Measurements from ENCODE around the gene RTL3. TPM values are rescaled to one million over a fixed set of nuclear protein-coding genes. Genes with fewer than 3 reads are reported as not detected.

RTL3 gene
- polyA plus RNA-seq, 1 donor (not counting 4 experiments of a cell fraction or from before 2014, with no cell fraction given) = not detected

- Histone ChIP-seq H3K79me2 (ENCODE audit: control insufficient read depth, insufficient read depth, low read length) (no peaks in the 10 kb centered on the region), H3K4me2 (ENCODE audit: control insufficient read depth, extremely low read depth, insufficient read depth, low read depth, low read length) (no peak overlapping the region), H3K36me3 (ENCODE audit: control insufficient read depth in 2 of 2, extremely low read depth in 1 of 2, insufficient read depth in 2 of 2, low read length in 2 of 2) (no peaks in the 10 kb centered on the region)
Measured at GRCh38 chrX:78665342-78665741, 6.2 kb upstream of the RTL3 start.

GRCh38 chrX:78661836-78662235 is 2.7 kb upstream of the RTL3 start:
- FAIRE-seq = no peak
- H3K9me3 ChIP-seq (ENCODE audit: control insufficient read depth, low read depth, low read length) = no peaks in the 10 kb centered on the region
- H3K9me1 ChIP-seq (ENCODE audit: control insufficient read depth, extremely low read depth, insufficient read depth, low read length) = no peaks in the 10 kb centered on the region
- H3K4me3 ChIP-seq (ENCODE audit: control insufficient read depth in 2 of 3, extremely low read depth in 1 of 3, insufficient read depth in 2 of 3, low read depth in 1 of 3, low read length in 3 of 3) = no peak overlapping the region
- no peaks in the 10 kb centered on the region for H4K20me1 ChIP-seq (ENCODE audit: control insufficient read depth, extremely low read depth, insufficient read depth, low read length)
- dilution Hi-C loops (cut with MboI; ENCODE audit: extremely low pct_ligation_motif_present, low sequenced_read_pairs) = no loop called here
- H3K4me1 ChIP-seq (ENCODE audit: control insufficient read depth, extremely low read depth, insufficient read depth, low read length) = no peaks in the 10 kb centered on the region
- H3K27ac ChIP-seq (ENCODE audit: control insufficient read depth, insufficient read depth, low read length) = no peak overlapping the region
- TF ChIP-seq CTCF (optimal IDR thresholded peaks at IDR 0.05 in 1 of 3, IDR thresholded peaks at IDR 0.05 in 1 of 3, conservative IDR thresholded peaks at IDR 0.05 in 1 of 3; ENCODE audit: extremely low read depth in 1 of 3, insufficient read depth in 2 of 3, low read length in 3 of 3) = no peak
- TF ChIP-seq EZH2 (IDR thresholded peaks at IDR 0.05; ENCODE audit: low read length) = no peak
- no peak for DNase-seq (ENCODE audit: low read depth, low spot score)
- no peak overlapping the region for H3K9ac ChIP-seq (ENCODE audit: control insufficient read depth, extremely low read depth, insufficient read depth, low read length)
- H2AFZ ChIP-seq (ENCODE audit: control insufficient read depth, low read length) = no peak overlapping the region
- no peaks in the 10 kb centered on the region for H3K79me2 ChIP-seq (ENCODE audit: control insufficient read depth, insufficient read depth, low read length)
- H3K4me2 ChIP-seq (ENCODE audit: control insufficient read depth, extremely low read depth, insufficient read depth, low read depth, low read length) = no peak overlapping the region
- H3K27me3 ChIP-seq (ENCODE audit: control insufficient read depth, extremely low read depth, insufficient read depth, low read length) = no peaks in the 10 kb centered on the region
- H3K36me3 ChIP-seq (ENCODE audit: control insufficient read depth in 2 of 2, extremely low read depth in 1 of 2, insufficient read depth in 2 of 2, low read length in 2 of 2) = no peaks in the 10 kb centered on the region

More at GRCh38 chrX:78665342-78665741, 6.2 kb upstream of the RTL3 start:
- Histone ChIP-seq H3K9ac (ENCODE audit: control insufficient read depth, extremely low read depth, insufficient read depth, low read length) (no peak overlapping the region), H4K20me1 (ENCODE audit: control insufficient read depth, extremely low read depth, insufficient read depth, low read length) (no peaks in the 10 kb centered on the region), H2AFZ (ENCODE audit: control insufficient read depth, low read length) (no peak overlapping the region), H3K4me3 (ENCODE audit: control insufficient read depth in 2 of 3, extremely low read depth in 1 of 3, insufficient read depth in 2 of 3, low read depth in 1 of 3, low read length in 3 of 3) (no peak overlapping the region), H3K9me1 (ENCODE audit: control insufficient read depth, extremely low read depth, insufficient read depth, low read length) (no peaks in the 10 kb centered on the region), H3K27me3 (ENCODE audit: control insufficient read depth, extremely low read depth, insufficient read depth, low read length) (no peaks in the 10 kb centered on the region), H3K4me1 (ENCODE audit: control insufficient read depth, extremely low read depth, insufficient read depth, low read length) (no peaks in the 10 kb centered on the region), H3K27ac (ENCODE audit: control insufficient read depth, insufficient read depth, low read length) (no peak overlapping the region), H3K9me3 (ENCODE audit: control insufficient read depth, low read depth, low read length) (no peaks in the 10 kb centered on the region)
- no peak for DNase-seq (ENCODE audit: low read depth, low spot score)
- TF ChIP-seq CTCF (optimal IDR thresholded peaks at IDR 0.05 in 1 of 3, IDR thresholded peaks at IDR 0.05 in 1 of 3, conservative IDR thresholded peaks at IDR 0.05 in 1 of 3; ENCODE audit: extremely low read depth in 1 of 3, insufficient read depth in 2 of 3, low read length in 3 of 3) (no peak), EZH2 (IDR thresholded peaks at IDR 0.05; ENCODE audit: low read length) (no peak)
- dilution Hi-C loops (cut with MboI; ENCODE audit: extremely low pct_ligation_motif_present, low sequenced_read_pairs) = no loop called here
- FAIRE-seq = no peak
